Cardiac septum (tissue), 1 donor: ENCODE results near the gene SMIM29. TPM values are rescaled to one million over a fixed set of nuclear protein-coding genes. Genes with fewer than 3 reads are reported as not detected.

ENCODE experiments used
- DNase-seq: peaks from one replicate; pipeline ENCODE4 v3.0.0-alpha.2; 2020; ENCODE audit warnings: low spot score
- intact Hi-C: fragments of 100-400 bp; cut with DNase I; formaldehyde crosslinking; loops from one replicate; pipeline ENCODE4 v1.14.0; 2022
- microRNA-seq: library from miRNA; unstranded; fragments of <30 nt; microRNA quantifications from one replicate; pipeline ENCODE4 v1.2.0, GENCODE V29; 2020
- total RNA-seq: library from RNA; stranded (reverse); fragmentation: NEBNext Ultra II Directional; extraction: Animal tissue kit (Norgen Biotek cat#: 25700); gene quantifications from one replicate; pipeline ENCODE4 v1.2.1, GENCODE V29; 2021
- donor health status: DM: no; HTN: no; CAD: no.

SMIM29 gene
- total RNA-seq, 1 donor from 2014 or later, result 27.1 TPM

DNA sequence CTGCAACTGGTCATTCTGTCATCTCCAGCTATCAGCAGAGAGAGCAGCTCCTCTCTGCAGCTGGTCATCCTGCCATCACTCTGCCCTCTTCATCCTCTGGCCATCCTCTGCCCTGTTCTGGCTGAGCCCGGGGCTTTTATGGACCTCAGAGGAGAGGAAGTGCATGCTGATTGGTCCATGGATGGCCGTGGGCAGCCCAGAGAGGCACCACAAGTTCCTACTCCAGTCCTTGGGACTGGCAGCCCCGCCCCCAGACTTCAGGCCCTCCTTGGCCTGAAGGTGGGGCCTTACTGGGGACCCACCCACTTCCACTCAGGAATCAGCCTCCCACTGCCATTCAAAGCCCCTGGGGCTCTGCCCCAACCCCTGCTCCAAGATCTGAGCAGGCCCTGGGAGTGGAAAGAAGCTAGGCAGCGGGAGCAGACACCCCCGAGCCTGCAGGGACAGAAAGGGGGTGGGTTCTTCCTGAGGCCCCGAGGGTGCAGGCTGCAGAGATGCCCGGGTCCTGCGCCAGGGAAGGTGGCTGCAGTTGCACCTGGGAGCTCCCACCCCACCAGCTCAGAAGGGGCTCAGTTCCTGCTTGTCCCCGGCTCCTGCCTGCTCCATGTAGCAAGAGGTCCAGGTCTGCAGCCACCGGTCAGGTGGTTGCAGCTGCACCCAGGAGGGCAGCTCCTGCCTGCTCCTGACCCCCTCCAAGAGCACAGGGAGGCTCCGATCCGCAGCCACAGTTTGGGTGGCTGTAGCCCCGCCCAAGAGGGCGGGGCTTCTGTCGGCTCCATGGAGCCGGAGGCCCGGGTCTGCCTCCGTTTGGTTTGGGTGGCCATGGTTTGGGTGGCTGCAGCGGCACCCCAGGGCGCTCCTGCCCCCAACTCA, 46.2 kb downstream of the SMIM29 start:
- intact Hi-C loops, result no loop called here
- DNase-seq, result no peak

- intact Hi-C loops, result no loop called here
- no peak for DNase-seq
Observed at GRCh38 chr6:34201455-34202107, 47.2 kb downstream of the SMIM29 start.

- DNase-seq, result no peak
- intact Hi-C loops, result no loop called here
Observed at GRCh38 chr6:34200340-34200971, 48.4 kb downstream of the SMIM29 start.

DNA sequence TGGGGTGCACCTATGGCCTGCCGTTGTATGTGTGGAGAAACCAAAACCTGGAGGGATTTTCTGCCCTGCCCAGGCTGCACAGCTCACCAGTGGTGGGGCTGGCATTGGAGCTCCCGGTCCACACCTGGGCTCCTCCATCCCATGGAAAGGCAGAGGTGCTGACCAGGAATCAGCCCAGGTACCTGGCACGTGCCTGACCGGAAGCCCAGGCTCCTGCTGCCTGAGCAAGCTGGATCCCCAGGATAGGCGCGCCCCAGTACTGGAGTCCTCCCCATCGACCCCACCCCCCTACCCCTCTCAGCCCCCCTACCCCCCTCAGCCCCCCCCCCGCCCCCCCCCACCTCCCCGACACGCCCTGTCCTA, 52.0 kb downstream of the SMIM29 start:
- intact Hi-C loops, result loop anchor here (2.0 to 5.0 kb wide), 3 partner anchors 50 to 412 kb away; partner anchors contain the start of gene SMIM29
- DNase-seq, result no peak

Small RNA genes lying within 50 kb of the gene (microRNA-seq; reads per million reads assigned to microRNA genes)
- gene MIR6835, result not detected

Other genes with a start within 250 kb of the SMIM29 start
- gene GRM4, start 102.9 kb downstream of the SMIM29 start, total RNA-seq, result not detected
- 36.4 TPM for gene HMGA1, start 12.1 kb downstream of the SMIM29 start, total RNA-seq
- gene NUDT3, start 143.7 kb upstream of the SMIM29 start, total RNA-seq, result 38.2 TPM
- 542 TPM for gene RPS10, start 177.1 kb upstream of the SMIM29 start, total RNA-seq
- gene PACSIN1, start 217.1 kb upstream of the SMIM29 start, total RNA-seq, result 10.3 TPM